HCT116 (cell line): Measurements from ENCODE around the gene RIN3. TPM values are rescaled to one million over a fixed set of nuclear protein-coding genes. Genes with fewer than 3 reads are reported as not detected.

Experiments used
- ATAC-seq: fragments of 200-7000 bp; cut with Tn5 transposase; 2 replicates; pipeline ENCODE4 v1.9.1; 2020; ENCODE audit warnings: mild to moderate bottlenecking, moderate library complexity
- BruUV-seq: library from RNA; stranded (reverse); fragments of 400-500 nt; replicated peaks from 2 replicates; lab custom pipeline; 2021; lab: Mats Ljungman, UMichigan
- CTCF ChIA-PET: fragments of 300-600 bp; sonication (Branson Sonifier 250); formaldehyde crosslinking; loops from one replicate; lab custom pipeline; 2021; ENCODE audit warnings: antibody characterized with exemption; lab: Charles Lee
- POLR2A ChIA-PET: fragments of 300-600, 350-600 bp; sonication (Branson Sonifier 250); formaldehyde crosslinking; loops from one replicate; lab custom pipeline; 2021; ENCODE audit warnings: antibody characterized with exemption; lab: Charles Lee
- RAD21 ChIA-PET, 2 experiments: fragments of 300-600 bp; sonication (Branson Sonifier 250); formaldehyde crosslinking; loops; one replicate each; lab custom pipeline; 2023; ENCODE audit warnings: low total read pairs in 2 of 2; ENCODE audit not compliant: uncharacterized antibody in 2 of 2, unreplicated experiment in 2 of 2, low non-redundant PET in 1 of 2; lab: Charles Lee
- DNase-seq: peaks from one replicate; pipeline ENCODE4 v3.0.0-alpha.2; 2010; ENCODE audit warnings: low read depth, low spot score
- H2AFZ ChIP-seq: fragments of 200-600 bp; shearing (Covaris generic), sonication (generic); 2 replicates; pipeline ENCODE4 v1.6.1; 2017; ENCODE audit warnings: low read depth, mixed run types, mixed read lengths, antibody characterized with exemption, low read length; ENCODE audit not compliant: poor library complexity, severe bottlenecking
- H3K27ac ChIP-seq: 2 replicates; pipeline ENCODE4 v1.5.1; 2012; ENCODE audit warnings: low read depth, low read length
- H3K27me3 ChIP-seq: fragments of 200-600 bp; sonication (generic); 2 replicates; pipeline ENCODE4 v1.6.1; 2016; ENCODE audit warnings: mixed run types, low read length, mixed read lengths; ENCODE audit not compliant: insufficient read depth
- H3K36me3 ChIP-seq, 2 experiments: fragments of 200-500 bp in 1 of 2; fragments of 200-600 bp in 1 of 2; sonication (Bioruptor generic) in 1 of 2; sonication (generic) in 1 of 2; 2 replicates each; pipeline versions ENCODE4 v1.5.1 to v1.6.1; 2014 to 2016; ENCODE audit warnings: low read length in 2 of 2, inconsistent platforms in 1 of 2, mixed read lengths in 1 of 2, mixed run types in 1 of 2; ENCODE audit not compliant: insufficient read depth in 2 of 2, control insufficient read depth in 1 of 2
- H3K4me1 ChIP-seq, 2 experiments: fragments of 200-600 bp in 1 of 2; sonication (generic) in 1 of 2; 2 replicates each; pipeline versions ENCODE4 v1.5.1 to v1.6.1; 2012 to 2017; ENCODE audit warnings: low read length in 2 of 2, inconsistent platforms in 1 of 2, mild to moderate bottlenecking in 1 of 2, mixed read lengths in 1 of 2, mixed run types in 1 of 2, moderate library complexity in 1 of 2; ENCODE audit not compliant: insufficient read depth in 2 of 2, control insufficient read depth in 1 of 2
- H3K4me2 ChIP-seq: fragments of 200-600 bp; sonication (generic); 2 replicates; pipeline ENCODE4 v1.6.1; 2017; ENCODE audit warnings: mixed run types, low read length, mixed read lengths
- H3K4me3 ChIP-seq, 2 experiments: fragments of 200-600 bp in 1 of 2; sonication (generic) in 1 of 2; replicated peaks in 1 of 2; 2 replicates each; pipeline ENCODE4 v1.5.1; 2011 to 2016; ENCODE audit warnings: low read length in 2 of 2, control low read depth in 1 of 2, low read depth in 1 of 2, mild to moderate bottlenecking in 1 of 2, mixed read lengths in 1 of 2, mixed run types in 1 of 2
- H3K79me2 ChIP-seq: fragments of 200-600 bp; sonication (generic); 2 replicates; pipeline ENCODE4 v1.6.1; 2017; ENCODE audit warnings: mild to moderate bottlenecking, mixed run types, low read length, moderate library complexity, mixed read lengths; ENCODE audit not compliant: insufficient read depth
- H3K9ac ChIP-seq: fragments of 200-600 bp; sonication (generic); 2 replicates; pipeline ENCODE4 v1.6.1; 2016; ENCODE audit warnings: low read length, mixed read lengths
- H3K9me2 ChIP-seq: fragments of 200-600 bp; sonication (generic), shearing (Covaris generic); 2 replicates; pipeline ENCODE4 v1.6.1; 2017; ENCODE audit warnings: mixed run types, mild to moderate bottlenecking, moderate library complexity; ENCODE audit not compliant: insufficient read depth
- H3K9me3 ChIP-seq, 2 experiments: fragments of 200-500 bp in 1 of 2; fragments of 200-600 bp in 1 of 2; sonication (Bioruptor generic) in 1 of 2; sonication (generic) in 1 of 2; 2 replicates each; pipeline ENCODE4 v1.6.1; 2014 to 2017; ENCODE audit warnings: low read length in 2 of 2, mixed read lengths in 2 of 2, inconsistent platforms in 1 of 2, low read depth in 1 of 2, mild to moderate bottlenecking in 1 of 2, mixed run types in 1 of 2, moderate library complexity in 1 of 2; ENCODE audit not compliant: control insufficient read depth in 1 of 2, insufficient read depth in 1 of 2
- H4K20me1 ChIP-seq: fragments of 200-600 bp; sonication (generic), shearing (Covaris generic); 2 replicates; pipeline ENCODE4 v1.6.1; 2017; ENCODE audit warnings: mixed run types, mild to moderate bottlenecking, moderate library complexity; ENCODE audit not compliant: insufficient read depth
- CBX3 ChIP-seq: IDR thresholded peaks from 2 replicates; pipeline ENCODE4 v1.6.1; 2012; ENCODE audit warnings: low read depth
- CEBPB ChIP-seq: IDR thresholded peaks from 2 replicates; pipeline ENCODE4 v1.6.1; 2012; ENCODE audit warnings: low read depth
- EGR1 ChIP-seq: IDR thresholded peaks from 2 replicates; pipeline ENCODE4 v1.6.1; 2012; ENCODE audit warnings: low read depth
- ELF1 ChIP-seq: IDR thresholded peaks from 2 replicates; pipeline ENCODE4 v1.6.1; 2012; ENCODE audit warnings: low read depth, borderline replicate concordance
- FOSL1 ChIP-seq: IDR thresholded peaks from 2 replicates; pipeline ENCODE4 v1.6.1; 2012; ENCODE audit warnings: low read depth
- POLR2A ChIP-seq: IDR thresholded peaks from 2 replicates; pipeline ENCODE4 v1.7.0; 2011; ENCODE audit warnings: borderline replicate concordance; ENCODE audit not compliant: insufficient read depth, insufficient read length; ENCODE audit errors: extremely low read depth
- POLR2AphosphoS5 ChIP-seq: IDR thresholded peaks from 2 replicates; pipeline ENCODE4 v1.6.1; 2011; ENCODE audit warnings: mild to moderate bottlenecking, low read depth, low read length, moderate library complexity
- RAD21 ChIP-seq: IDR thresholded peaks from 2 replicates; pipeline ENCODE4 v1.6.1; 2012; ENCODE audit warnings: low read depth, mild to moderate bottlenecking
- SIN3A ChIP-seq: IDR thresholded peaks from 2 replicates; pipeline ENCODE4 v1.6.1; 2012; ENCODE audit warnings: low read depth
- SP1 ChIP-seq: IDR thresholded peaks from 2 replicates; pipeline ENCODE4 v1.6.1; 2012; ENCODE audit warnings: low read depth
- SRF ChIP-seq: IDR thresholded peaks from 2 replicates; pipeline ENCODE4 v1.6.1; 2012; ENCODE audit warnings: low read depth
- TCF7L2 ChIP-seq: IDR thresholded peaks from 2 replicates; pipeline ENCODE4 v1.7.0; 2011; ENCODE audit warnings: borderline replicate concordance, inconsistent platforms; ENCODE audit not compliant: insufficient read depth, insufficient read length; ENCODE audit errors: extremely low read depth
- YY1 ChIP-seq: IDR thresholded peaks from 2 replicates; pipeline ENCODE4 v1.6.1; 2011; ENCODE audit warnings: low read length, low read depth, moderate library complexity, mild to moderate bottlenecking; ENCODE audit not compliant: insufficient replicate concordance; ENCODE audit errors: extremely low read depth
- ZBTB33 ChIP-seq: IDR thresholded peaks from 2 replicates; pipeline ENCODE4 v1.6.1; 2011; ENCODE audit warnings: mild to moderate bottlenecking, low read length, moderate library complexity; ENCODE audit not compliant: insufficient replicate concordance; ENCODE audit errors: extremely low read depth
- intact Hi-C: fragments of 100-400 bp; cut with micrococcal nuclease; formaldehyde crosslinking; loops from 2 replicates; pipeline ENCODE4 v1.10.0; 2022
- total RNA-seq: library from RNA; stranded (reverse); gene quantifications from one replicate; pipeline ENCODE4 v1.2.1, GENCODE V29; 2021; ENCODE audit not compliant: unreplicated experiment
- TF ChIP-seq, protein P1 (sequence below): IDR thresholded peaks from 2 replicates; pipeline ENCODE4 v1.6.1; 2012
- TF ChIP-seq, protein P2 (sequence below): IDR thresholded peaks from 2 replicates; pipeline ENCODE4 v1.6.1; 2012; ENCODE audit warnings: low read depth
- TF ChIP-seq, protein P3 (sequence below): IDR thresholded peaks from 2 replicates; pipeline ENCODE4 v1.6.1; 2012

Gene RIN3
- total RNA-seq, 1 experiment from 2014 or later = 22.2 TPM

DNA sequence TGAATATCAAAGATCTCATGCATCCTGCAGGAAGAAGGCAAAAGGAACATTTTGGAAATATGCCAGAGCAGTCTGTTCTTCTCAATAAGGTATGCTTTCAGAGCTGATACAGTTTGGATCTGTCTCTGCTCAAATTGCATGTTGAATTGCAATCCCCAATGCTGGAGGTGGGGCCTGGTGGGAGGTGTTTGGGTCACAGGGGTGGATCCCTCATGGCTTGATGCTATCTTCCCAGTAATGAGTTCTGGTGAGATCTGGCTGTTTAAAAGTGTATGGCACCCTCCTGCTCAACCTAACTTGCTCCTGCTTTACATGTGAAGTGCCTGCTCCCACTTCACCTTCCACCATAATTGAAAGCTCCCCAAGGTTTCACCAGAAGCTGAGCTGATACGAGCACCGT is 76.6 kb downstream of the RIN3 start:
- CTCF ChIA-PET = interaction anchor here (1.6 kb wide), 1 partner anchor 8 kb away, joined by 6 read pairs; no protein-coding TSS in a partner anchor
- RAD21 ChIA-PET = no interaction called here

GRCh38 chr14:92590941-92591340 is 77.4 kb downstream of the RIN3 start:
- Histone ChIP-seq H3K27ac (no peak overlapping the region), H3K79me2 (no peaks in the 10 kb centered on the region), H3K9me3 (no peaks in the 10 kb centered on the region), H3K4me3 (no peak overlapping the region), H3K9ac (no peak overlapping the region), H3K36me3 (no peaks in the 10 kb centered on the region), H4K20me1 (no peaks in the 10 kb centered on the region), H3K9me2 (no peaks in the 10 kb centered on the region), H3K4me1 (no peaks in the 10 kb centered on the region)
- ATAC-seq (no peak), DNase-seq (no peak)
- CTCF ChIA-PET = no interaction called here
- POLR2A ChIA-PET = no interaction called here
- RAD21 ChIA-PET = no interaction called here
- BruUV-seq = no TSS peak
- intact Hi-C loops = no loop called here
- TF ChIP-seq YY1 = no peak
- TF ChIP-seq SIN3A = no peak
- TF ChIP-seq POLR2A = no peak
- TF ChIP-seq RAD21 = no peak
- TF ChIP-seq SP1 = no peak
- TF ChIP-seq SRF = no peak
- TF ChIP-seq CEBPB = no peak
- TF ChIP-seq, protein P1, sequence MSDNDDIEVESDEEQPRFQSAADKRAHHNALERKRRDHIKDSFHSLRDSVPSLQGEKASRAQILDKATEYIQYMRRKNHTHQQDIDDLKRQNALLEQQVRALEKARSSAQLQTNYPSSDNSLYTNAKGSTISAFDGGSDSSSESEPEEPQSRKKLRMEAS = no peak
- TF ChIP-seq, protein P2, sequence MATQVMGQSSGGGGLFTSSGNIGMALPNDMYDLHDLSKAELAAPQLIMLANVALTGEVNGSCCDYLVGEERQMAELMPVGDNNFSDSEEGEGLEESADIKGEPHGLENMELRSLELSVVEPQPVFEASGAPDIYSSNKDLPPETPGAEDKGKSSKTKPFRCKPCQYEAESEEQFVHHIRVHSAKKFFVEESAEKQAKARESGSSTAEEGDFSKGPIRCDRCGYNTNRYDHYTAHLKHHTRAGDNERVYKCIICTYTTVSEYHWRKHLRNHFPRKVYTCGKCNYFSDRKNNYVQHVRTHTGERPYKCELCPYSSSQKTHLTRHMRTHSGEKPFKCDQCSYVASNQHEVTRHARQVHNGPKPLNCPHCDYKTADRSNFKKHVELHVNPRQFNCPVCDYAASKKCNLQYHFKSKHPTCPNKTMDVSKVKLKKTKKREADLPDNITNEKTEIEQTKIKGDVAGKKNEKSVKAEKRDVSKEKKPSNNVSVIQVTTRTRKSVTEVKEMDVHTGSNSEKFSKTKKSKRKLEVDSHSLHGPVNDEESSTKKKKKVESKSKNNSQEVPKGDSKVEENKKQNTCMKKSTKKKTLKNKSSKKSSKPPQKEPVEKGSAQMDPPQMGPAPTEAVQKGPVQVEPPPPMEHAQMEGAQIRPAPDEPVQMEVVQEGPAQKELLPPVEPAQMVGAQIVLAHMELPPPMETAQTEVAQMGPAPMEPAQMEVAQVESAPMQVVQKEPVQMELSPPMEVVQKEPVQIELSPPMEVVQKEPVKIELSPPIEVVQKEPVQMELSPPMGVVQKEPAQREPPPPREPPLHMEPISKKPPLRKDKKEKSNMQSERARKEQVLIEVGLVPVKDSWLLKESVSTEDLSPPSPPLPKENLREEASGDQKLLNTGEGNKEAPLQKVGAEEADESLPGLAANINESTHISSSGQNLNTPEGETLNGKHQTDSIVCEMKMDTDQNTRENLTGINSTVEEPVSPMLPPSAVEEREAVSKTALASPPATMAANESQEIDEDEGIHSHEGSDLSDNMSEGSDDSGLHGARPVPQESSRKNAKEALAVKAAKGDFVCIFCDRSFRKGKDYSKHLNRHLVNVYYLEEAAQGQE = no peak
- no peak for TF ChIP-seq ZBTB33
- no peak for TF ChIP-seq ELF1
- TF ChIP-seq, all 23 proteins: peak for 0
- H2AFZ ChIP-seq = no peak overlapping the region
- no peaks in the 10 kb centered on the region for H3K27me3 ChIP-seq
- H3K4me2 ChIP-seq = no peak overlapping the region

More for the DNA sequence above, 76.6 kb downstream of the RIN3 start:
- Histone ChIP-seq H3K9ac (no peak overlapping the region), H3K79me2 (no peaks in the 10 kb centered on the region), H3K27ac (no peak overlapping the region), H4K20me1 (no peaks in the 10 kb centered on the region), H3K27me3 (no peaks in the 10 kb centered on the region), H3K4me3 (no peak overlapping the region), H3K36me3 (no peaks in the 10 kb centered on the region), H3K9me2 (no peaks in the 10 kb centered on the region)
- no TSS peak for BruUV-seq
- intact Hi-C loops = no loop called here
- DNase-seq (no peak), ATAC-seq (no peak)
- POLR2A ChIA-PET = no interaction called here
- TF ChIP-seq RAD21 (no peak), SP1 (no peak), FOSL1 (no peak), CBX3 (no peak), POLR2AphosphoS5 (no peak), EGR1 (no peak), CEBPB (no peak), SIN3A (no peak), YY1 (no peak), TCF7L2 (no peak)
- TF ChIP-seq, protein P3, sequence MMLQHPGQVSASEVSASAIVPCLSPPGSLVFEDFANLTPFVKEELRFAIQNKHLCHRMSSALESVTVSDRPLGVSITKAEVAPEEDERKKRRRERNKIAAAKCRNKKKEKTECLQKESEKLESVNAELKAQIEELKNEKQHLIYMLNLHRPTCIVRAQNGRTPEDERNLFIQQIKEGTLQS = no peak
- TF ChIP-seq, all 23 proteins: peak for 0
- Histone ChIP-seq H3K4me1 (no peaks in the 10 kb centered on the region), H3K4me2 (no peak overlapping the region), H2AFZ (no peak overlapping the region), H3K9me3 (no peaks in the 10 kb centered on the region)
